ENCODE measurements around the gene LPGAT1.

LPGAT1 gene

GRCh38 chr1:211827051-211827450 is 3.5 kb downstream of the LPGAT1 start:
- DNase-seq: no peak

- DNase-seq: no peak
Observed at GRCh38 chr1:211825980-211826379, 4.6 kb downstream of the LPGAT1 start.

GRCh38 chr1:211822677-211823407 is 7.7 kb downstream of the LPGAT1 start:
- no peak for DNase-seq

- no peak for DNase-seq
Observed at GRCh38 chr1:211816586-211816985, 14.0 kb downstream of the LPGAT1 start.

GRCh38 chr1:211814313-211814712 is 16.2 kb downstream of the LPGAT1 start:
- DNase-seq: no peak

- DNase-seq: no peak
Observed at GRCh38 chr1:211813590-211813989, 17.0 kb downstream of the LPGAT1 start.

- DNase-seq: no peak
Observed at GRCh38 chr1:211812584-211812983, 18.0 kb downstream of the LPGAT1 start.

- DNase-seq: peak; percentile 43
Observed at GRCh38 chr1:211811848-211812247, 18.7 kb downstream of the LPGAT1 start.

GRCh38 chr1:211811126-211811525 is 19.4 kb downstream of the LPGAT1 start:
- no peak for DNase-seq

- no peak for DNase-seq
Observed at GRCh38 chr1:211808475-211808874, 22.1 kb downstream of the LPGAT1 start.

- no peak for DNase-seq
Observed at GRCh38 chr1:211804915-211805314, 25.6 kb downstream of the LPGAT1 start.

GRCh38 chr1:211800925-211801607 is 29.5 kb downstream of the LPGAT1 start:
- peak; percentile 62 for DNase-seq

GRCh38 chr1:211797994-211798393 is 32.6 kb downstream of the LPGAT1 start:
- DNase-seq: no peak

- no peak for DNase-seq
Observed at GRCh38 chr1:211791979-211792378, 38.6 kb downstream of the LPGAT1 start.

GRCh38 chr1:211789641-211790464 is 40.7 kb downstream of the LPGAT1 start:
- DNase-seq: no peak

- DNase-seq: no peak
Observed at GRCh38 chr1:211788626-211789025, 41.9 kb downstream of the LPGAT1 start.

- no peak for DNase-seq
Observed at GRCh38 chr1:211783897-211784296, 46.7 kb downstream of the LPGAT1 start.

GRCh38 chr1:211783266-211783665 is 47.3 kb downstream of the LPGAT1 start:
- DNase-seq: no peak

- DNase-seq: no peak
Observed at GRCh38 chr1:211781260-211781659, 49.3 kb downstream of the LPGAT1 start.

GRCh38 chr1:211775170-211775569 is 55.4 kb downstream of the LPGAT1 start:
- no peak for DNase-seq

- DNase-seq: no peak
Observed at GRCh38 chr1:211764701-211765100, 65.9 kb downstream of the LPGAT1 start.

- no peak for DNase-seq
Observed at GRCh38 chr1:211762206-211762605, 68.4 kb downstream of the LPGAT1 start.

GRCh38 chr1:211761400-211761799 is 69.2 kb downstream of the LPGAT1 start:
- no peak for DNase-seq

All from hematopoietic multipotent progenitor cell treated with erythropoietin and hydrocortisone succinate and interleukin-3 and kit ligand, for 8 days (in vitro differentiated cells).